Adipose tissue (tissue), 3 donors: ENCODE results near the gene CHRNB1. TPM values are rescaled to one million over a fixed set of nuclear protein-coding genes. Genes with fewer than 3 reads are reported as not detected.

Experiments
- H3K27ac ChIP-seq: one replicate; pipeline ENCODE4 v1.5.1; 2013; ENCODE audit warnings: low read depth, low read length
- WGBS, 3 donors: extraction: QIAGEN DNeasy Blood & Tissue Kit; methylation state at CpG; one replicate each; pipeline ENCODE4 v1.1.7; 2013; 5-methylcytosine and 5-hydroxymethylcytosine counted together
- polyA plus RNA-seq, 3 donors: library from polyadenylated mRNA; stranded (reverse); fragments of 200-250 nt; gene quantifications; one replicate each; pipeline ENCODE4 v1.2.3, GENCODE V29; 2013
- donor health status: healthy with polysubstance abuse.
- donor health status: Bipolar disorder and iron deficiency.
- donor health status: healthy.

The CHRNB1 gene
- polyA plus RNA-seq, 3 donors: 5.0 to 14.2 (median 12.7) TPM

- no peak overlapping the region for H3K27ac ChIP-seq
- 84 to 91% (median 85%) methylated on average over 14 of the region's 14 CpGs for WGBS, 3 donors
Observed at GRCh38 chr17:7497636-7498035, 52.8 kb downstream of the CHRNB1 start.

DNA sequence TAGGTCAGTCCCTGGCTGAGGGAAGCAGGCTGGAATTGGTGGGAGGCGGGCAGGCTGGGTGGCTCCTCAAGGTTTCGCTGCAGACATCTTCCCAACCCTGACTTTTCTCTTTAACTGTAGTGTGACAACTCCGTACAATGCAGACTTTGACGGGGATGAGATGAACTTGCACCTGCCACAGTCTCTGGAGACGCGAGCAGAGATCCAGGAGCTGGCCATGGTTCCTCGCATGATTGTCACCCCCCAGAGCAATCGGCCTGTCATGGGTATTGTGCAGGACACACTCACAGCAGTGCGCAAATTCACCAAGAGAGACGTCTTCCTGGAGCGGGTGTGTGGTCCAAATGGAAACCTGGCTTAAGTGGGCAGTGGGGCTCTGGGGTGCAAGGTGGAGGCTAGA, 54.3 kb downstream of the CHRNB1 start:
- no peak overlapping the region for H3K27ac ChIP-seq
- WGBS, 3 donors: 85 to 92% (median 88%) methylated on average over 11 of the region's 11 CpGs

GRCh38 chr17:7501729-7502128, 56.9 kb downstream of the CHRNB1 start:
- WGBS, 3 donors: 82 to 85% (median 84%) methylated on average over 14 of the region's 14 CpGs
- H3K27ac ChIP-seq: no peak overlapping the region

DNA sequence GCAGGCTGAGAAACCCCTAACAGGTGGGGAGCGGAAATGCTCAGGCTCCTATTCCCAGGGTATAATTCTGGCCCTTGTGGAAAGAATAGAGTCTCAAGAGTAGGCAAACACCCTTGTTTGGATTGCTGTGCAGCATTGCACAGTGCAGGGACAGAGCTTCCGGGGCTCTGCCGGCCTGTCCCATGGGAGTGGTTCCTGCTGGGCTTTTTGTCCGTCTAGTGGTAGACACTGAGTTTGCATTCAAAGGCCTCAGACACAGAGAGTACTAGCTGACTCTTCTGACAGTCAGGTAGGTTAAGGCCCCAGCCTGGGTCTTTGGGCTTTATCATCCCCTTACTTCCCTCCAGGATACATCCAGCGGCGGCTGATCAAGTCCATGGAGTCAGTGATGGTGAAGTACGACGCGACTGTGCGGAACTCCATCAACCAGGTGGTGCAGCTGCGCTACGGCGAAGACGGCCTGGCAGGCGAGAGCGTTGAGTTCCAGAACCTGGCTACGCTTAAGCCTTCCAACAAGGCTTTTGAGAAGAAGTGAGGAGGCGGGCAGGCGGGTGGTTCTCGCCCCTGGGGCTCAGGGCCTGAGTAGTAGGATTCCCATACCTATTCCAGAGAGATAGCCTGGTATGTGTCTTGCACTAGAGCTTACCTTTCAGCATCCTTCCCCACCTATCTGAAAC, 57.4 kb downstream of the CHRNB1 start:
- WGBS, 3 donors: 89 to 93% (median 90%) methylated on average over 20 of the region's 20 CpGs
- no peak overlapping the region for H3K27ac ChIP-seq

GRCh38 chr17:7502987-7503386, 58.1 kb downstream of the CHRNB1 start:
- H3K27ac ChIP-seq: no peak overlapping the region
- WGBS, 3 donors: 83 to 89% (median 88%) methylated on average over 14 of the region's 14 CpGs

GRCh38 chr17:7503521-7503920, 58.7 kb downstream of the CHRNB1 start:
- WGBS, 3 donors: 93 to 96% (median 94%) methylated on average over 8 of the region's 8 CpGs
- H3K27ac ChIP-seq: no peak overlapping the region

Other genes starting within 250 kb of the CHRNB1 start
- gene DLG4, start 225.2 kb upstream of the CHRNB1 start, polyA plus RNA-seq: 10 to 100 TPM in 1 of 3 donors, 1 to 10 TPM in 2; 3.3 to 26.3 (median 5.5) TPM
- 100 to 1,000 TPM; 563 to 988 (median 674) TPM for gene ACADVL, start 225.1 kb upstream of the CHRNB1 start, polyA plus RNA-seq
- gene DVL2, start 210.5 kb upstream of the CHRNB1 start, polyA plus RNA-seq: 10 to 100 TPM in 2 of 3 donors, 1 to 10 TPM in 1; 9.9 to 31.3 (median 17.2) TPM
- 10 to 100 TPM; 11.5 to 29.4 (median 24.4) TPM for gene PHF23, start 205.6 kb upstream of the CHRNB1 start, polyA plus RNA-seq
- 1,000 to 10,000 TPM in 1 of 3 donors, 100 to 1,000 TPM in 2; 485 to 1,093 (median 668) TPM for gene GABARAP, start 202.6 kb upstream of the CHRNB1 start, polyA plus RNA-seq
- 10 to 100 TPM; 53.1 to 94.1 (median 91.8) TPM for gene CTDNEP1, start 193.3 kb upstream of the CHRNB1 start, polyA plus RNA-seq
- gene ELP5, start 192.8 kb upstream of the CHRNB1 start, polyA plus RNA-seq: 10 to 100 TPM; 19.0 to 64.1 (median 40.3) TPM
- gene CLDN7, start 182.6 kb upstream of the CHRNB1 start, polyA plus RNA-seq: 10 to 100 TPM in 1 of 3 donors, 1 to 10 TPM in 2; 4.8 to 88.9 (median 6.7) TPM
- 10 to 100 TPM; 10.2 to 41.8 (median 31.4) TPM for gene SLC2A4, start 163.3 kb upstream of the CHRNB1 start, polyA plus RNA-seq
- 1 to 10 TPM in 2 of 3 donors, under 1 TPM in 1; 0.95 to 6.0 (median 2.2) TPM for gene YBX2, start 150.4 kb upstream of the CHRNB1 start, polyA plus RNA-seq
- gene EIF5A, start 137.4 kb upstream of the CHRNB1 start, polyA plus RNA-seq: 100 to 1,000 TPM; 204 to 587 (median 428) TPM
- gene GPS2, start 129.7 kb upstream of the CHRNB1 start, polyA plus RNA-seq: 10 to 100 TPM; 40.1 to 55.5 (median 47.5) TPM
- 10 to 100 TPM; 11.8 to 25.2 (median 17.9) TPM for gene NEURL4, start 115.7 kb upstream of the CHRNB1 start, polyA plus RNA-seq
- 10 to 100 TPM in 1 of 3 donors, 1 to 10 TPM in 2; 4.0 to 12.7 (median 5.2) TPM for gene ACAP1, start 108.5 kb upstream of the CHRNB1 start, polyA plus RNA-seq
- 10 to 100 TPM in 1 of 3 donors, 1 to 10 TPM in 2; 6.3 to 11.2 (median 9.9) TPM for gene KCTD11, start 92.9 kb upstream of the CHRNB1 start, polyA plus RNA-seq
- not detected for gene TMEM95, start 89.9 kb upstream of the CHRNB1 start, polyA plus RNA-seq
- 1 to 10 TPM; 2.1 to 8.0 (median 5.5) TPM for gene TNK1, start 64.0 kb upstream of the CHRNB1 start, polyA plus RNA-seq
- 10 to 100 TPM; 15.1 to 48.2 (median 42.3) TPM for gene PLSCR3, start 50.5 kb upstream of the CHRNB1 start, polyA plus RNA-seq
- gene TMEM256, start 41.0 kb upstream of the CHRNB1 start, polyA plus RNA-seq: 100 to 1,000 TPM in 2 of 3 donors, 10 to 100 TPM in 1; 86.0 to 252 (median 173) TPM
- gene NLGN2, start 37.2 kb upstream of the CHRNB1 start, polyA plus RNA-seq: 10 to 100 TPM in 2 of 3 donors, 1 to 10 TPM in 1; 2.9 to 11.4 (median 10.5) TPM
- not detected for gene SPEM1, start 24.7 kb upstream of the CHRNB1 start, polyA plus RNA-seq
- not detected for gene SPEM2, start 19.4 kb upstream of the CHRNB1 start, polyA plus RNA-seq
- not detected for gene SPEM3, start 16.2 kb upstream of the CHRNB1 start, polyA plus RNA-seq
- 1 to 10 TPM in 2 of 3 donors, under 1 TPM in 1; 0.79 to 5.2 (median 1.9) TPM for gene TMEM102, start 9.6 kb upstream of the CHRNB1 start, polyA plus RNA-seq
- gene FGF11, start 5.5 kb upstream of the CHRNB1 start, polyA plus RNA-seq: 1 to 10 TPM in 1 of 3 donors, under 1 TPM in 2; 0.28 to 4.6 (median 0.86) TPM
- gene ZBTB4, start 34.6 kb downstream of the CHRNB1 start, polyA plus RNA-seq: 10 to 100 TPM; 17.4 to 45.0 (median 32.9) TPM
- gene SLC35G6, start 36.4 kb downstream of the CHRNB1 start, polyA plus RNA-seq: not detected
- gene POLR2A, start 39.3 kb downstream of the CHRNB1 start, polyA plus RNA-seq: 10 to 100 TPM; 20.9 to 35.4 (median 24.6) TPM
- 100 to 1,000 TPM in 1 of 3 donors, 10 to 100 TPM in 2; 19.6 to 100 (median 49.9) TPM for gene TNFSF12, start 104.0 kb downstream of the CHRNB1 start, polyA plus RNA-seq
- gene TNFSF13, start 113.7 kb downstream of the CHRNB1 start, polyA plus RNA-seq: 10 to 100 TPM; 19.3 to 42.6 (median 26.5) TPM
- gene SENP3, start 116.9 kb downstream of the CHRNB1 start, polyA plus RNA-seq: 10 to 100 TPM; 25.1 to 52.1 (median 43.0) TPM
- 100 to 1,000 TPM in 1 of 3 donors, 10 to 100 TPM in 2; 19.4 to 111 (median 99.0) TPM for gene CD68, start 134.6 kb downstream of the CHRNB1 start, polyA plus RNA-seq
- gene MPDU1, start 138.8 kb downstream of the CHRNB1 start, polyA plus RNA-seq: 10 to 100 TPM; 31.7 to 72.2 (median 50.2) TPM
- gene SOX15, start 145.0 kb downstream of the CHRNB1 start, polyA plus RNA-seq: 1 to 10 TPM in 1 of 3 donors, under 1 TPM in 2; 0.21 to 2.7 (median 0.46) TPM
- gene FXR2, start 169.8 kb downstream of the CHRNB1 start, polyA plus RNA-seq: 10 to 100 TPM; 14.7 to 29.9 (median 23.3) TPM
- gene SAT2, start 182.8 kb downstream of the CHRNB1 start, polyA plus RNA-seq: 100 to 1,000 TPM in 2 of 3 donors, 10 to 100 TPM in 1; 93.7 to 142 (median 130) TPM
- under 1 TPM; 0.32 to 0.67 (median 0.45) TPM for gene SHBG, start 185.1 kb downstream of the CHRNB1 start, polyA plus RNA-seq
- gene ATP1B2, start 205.9 kb downstream of the CHRNB1 start, polyA plus RNA-seq: 1 to 10 TPM in 2 of 3 donors, under 1 TPM in 1; 0.51 to 2.2 (median 1.5) TPM
- 10 to 100 TPM; 13.5 to 17.8 (median 16.6) TPM for gene TP53, start 242.4 kb downstream of the CHRNB1 start, polyA plus RNA-seq
- gene WRAP53, start 243.4 kb downstream of the CHRNB1 start, polyA plus RNA-seq: 1 to 10 TPM; 2.8 to 5.6 (median 5.0) TPM